Measurements from ENCODE around the gene KCNJ6.

The KCNJ6 gene

DNA sequence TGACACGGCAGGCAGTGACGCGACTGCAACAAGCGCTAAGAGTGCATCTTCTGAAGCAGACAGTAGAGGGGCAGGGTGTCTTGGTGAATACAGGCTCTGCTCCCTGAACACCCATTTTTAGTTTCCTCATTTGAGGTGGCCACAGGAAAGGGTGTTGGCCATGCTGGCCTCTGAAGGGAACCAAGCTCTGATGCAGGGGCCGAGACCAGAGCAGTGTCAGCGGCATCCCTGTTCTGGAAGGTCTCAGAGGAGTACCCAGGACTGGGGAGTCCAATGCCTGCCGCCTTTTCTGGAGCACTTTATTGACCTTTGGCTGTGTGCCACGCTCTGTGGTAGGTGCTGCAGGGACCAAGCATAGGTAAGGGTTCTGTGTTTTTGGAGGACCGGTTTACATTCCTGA lies 100.4 kb downstream of the KCNJ6 start:
- DNase-seq = no peak

DNA sequence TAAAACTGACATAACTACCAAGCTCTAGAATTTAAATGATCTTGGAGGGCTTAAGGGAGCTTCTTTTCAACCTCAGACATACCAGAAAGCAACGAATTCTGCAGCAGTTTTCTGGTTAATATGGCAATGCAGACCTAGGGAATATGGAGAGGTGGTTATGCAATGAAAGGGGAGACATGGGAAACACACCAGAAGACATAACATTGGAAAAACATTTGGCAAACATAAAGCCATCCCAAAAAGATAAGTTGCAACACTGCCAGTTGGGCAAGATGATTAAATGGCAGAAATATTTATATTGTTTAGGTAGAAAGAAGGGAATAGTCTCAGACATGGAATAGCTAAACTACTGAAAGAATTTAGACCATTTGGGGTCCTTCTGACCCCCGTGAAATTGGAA lies 104.5 kb downstream of the KCNJ6 start:
- no peak for DNase-seq

DNA sequence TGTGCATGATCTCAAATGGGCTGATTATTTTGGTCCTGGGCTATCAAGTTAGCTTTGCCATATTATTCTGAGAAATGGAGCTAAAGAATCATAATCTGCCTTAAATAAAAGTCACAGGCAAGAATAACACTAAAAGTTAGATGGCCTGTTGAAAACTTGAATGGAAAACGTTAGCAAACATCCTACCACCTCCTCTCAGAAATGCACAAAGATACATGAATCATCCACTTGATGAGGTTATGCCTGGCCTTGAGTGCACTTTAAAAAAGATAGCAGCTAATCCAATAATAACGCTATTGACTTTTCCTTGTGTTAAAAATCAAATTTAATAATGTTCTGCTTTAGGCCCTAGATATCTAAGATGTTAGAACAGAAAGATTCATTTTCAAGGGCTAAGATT lies 108.0 kb downstream of the KCNJ6 start:
- DNase-seq = no peak

DNA sequence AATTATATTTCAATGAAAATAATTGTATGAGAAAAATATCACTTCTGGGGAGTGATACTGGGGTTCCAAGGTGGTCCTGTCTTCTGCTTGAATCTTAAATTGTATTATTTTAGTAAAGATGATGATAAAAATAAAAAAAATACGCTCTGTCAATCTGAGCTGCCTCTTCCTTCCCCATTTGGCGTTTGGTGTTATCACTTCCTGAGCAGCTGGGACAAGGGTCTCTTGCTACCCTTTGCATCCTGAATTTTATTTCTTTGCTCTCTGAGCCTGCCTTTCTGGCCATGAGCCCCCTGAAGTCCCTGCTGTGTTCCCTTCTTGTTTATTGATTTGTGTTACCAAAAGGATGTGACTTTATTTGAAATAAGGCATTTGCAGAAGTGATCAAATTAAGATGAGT lies 111.0 kb downstream of the KCNJ6 start:
- DNase-seq = no peak

DNA sequence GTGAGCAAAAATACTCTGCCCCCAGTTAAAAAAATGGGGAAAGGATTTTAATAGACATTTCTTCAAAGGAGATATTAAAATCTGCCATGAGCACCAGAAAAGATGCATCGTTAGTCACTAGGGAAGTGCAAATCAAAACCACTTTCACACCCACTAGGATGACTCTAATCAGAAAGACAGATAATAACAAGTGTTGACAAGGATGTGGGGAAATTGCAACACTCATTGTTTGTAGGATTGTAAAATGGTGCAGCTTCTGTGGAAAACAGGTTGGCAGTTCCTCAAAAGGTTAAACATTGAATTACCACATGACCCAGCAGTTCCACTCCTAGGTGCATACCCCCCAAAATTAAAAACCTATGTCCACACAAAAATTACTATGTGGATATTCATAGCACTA lies 112.3 kb downstream of the KCNJ6 start:
- DNase-seq = no peak

DNA sequence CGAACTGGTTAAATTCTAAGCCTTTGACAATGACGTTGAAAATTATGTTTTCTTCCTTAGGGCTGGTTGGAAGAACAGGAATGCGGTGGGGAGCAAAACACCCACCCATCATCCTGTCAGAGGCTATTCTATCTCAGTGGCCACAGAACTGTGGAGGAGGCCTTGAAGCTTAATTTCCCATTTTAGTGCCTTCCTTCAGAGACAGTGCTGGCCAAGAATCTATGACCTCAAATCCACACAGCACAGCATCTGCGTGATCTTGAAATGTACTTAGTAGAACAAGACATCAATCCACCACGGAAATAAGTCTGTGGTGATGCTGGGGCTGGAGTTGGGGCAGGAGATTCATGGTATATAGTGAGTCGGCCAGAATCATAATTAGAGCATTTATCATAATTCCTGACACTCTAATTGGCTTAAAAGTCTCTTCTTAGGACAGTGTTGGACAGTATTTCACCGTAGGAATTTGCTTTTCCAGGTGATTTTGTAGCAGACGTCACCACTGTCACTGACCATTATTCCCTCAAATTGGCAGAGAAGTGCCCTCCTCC lies 113.1 kb downstream of the KCNJ6 start:
- DNase-seq = no peak

DNA sequence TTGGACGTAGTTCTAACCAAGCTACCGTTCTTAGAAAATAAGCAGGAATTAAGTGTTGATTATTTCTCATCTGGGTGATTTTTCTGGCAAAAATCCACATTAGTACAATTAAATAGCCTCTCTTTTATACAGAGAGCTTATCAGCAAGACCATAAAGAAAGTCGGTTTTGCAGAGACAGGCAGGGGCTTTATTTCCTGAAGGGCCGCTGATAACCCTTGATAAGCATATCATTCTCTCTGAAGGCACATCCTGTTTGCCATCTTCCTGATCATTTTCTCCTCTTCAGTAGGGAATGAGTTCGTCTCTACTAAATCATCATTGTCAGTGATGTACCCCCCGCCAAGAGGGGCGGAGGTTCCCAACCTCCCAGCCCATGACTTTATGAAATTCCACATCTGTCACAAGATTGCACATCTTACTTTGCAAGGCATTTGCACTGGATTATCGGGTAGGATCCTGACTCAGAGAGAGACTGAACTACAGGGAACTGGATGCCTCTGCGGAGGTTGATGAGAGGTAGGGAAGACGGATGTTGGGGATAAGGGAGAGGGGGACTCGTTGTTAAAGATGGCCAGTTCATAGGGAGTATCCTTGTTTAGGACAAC lies 115.7 kb downstream of the KCNJ6 start:
- no peak for DNase-seq

DNA sequence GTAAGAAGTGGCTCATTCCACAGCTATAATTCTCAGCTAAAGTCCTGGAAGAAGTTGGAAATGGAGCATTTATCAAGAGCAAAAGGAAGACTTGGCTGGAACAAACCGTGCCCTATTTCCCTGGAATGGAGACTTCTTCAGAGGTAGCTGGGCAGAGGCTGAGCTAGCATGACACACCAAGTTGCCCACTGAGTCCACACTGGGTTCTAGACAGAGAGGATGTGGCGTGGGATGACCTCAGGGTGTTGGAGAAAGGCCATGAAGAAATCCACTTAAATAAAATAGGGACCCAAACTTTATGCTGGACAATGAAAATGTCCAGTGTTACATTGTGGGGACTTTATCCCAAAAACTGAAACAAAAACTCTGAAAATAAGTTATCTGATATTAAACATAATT lies 116.2 kb downstream of the KCNJ6 start:
- DNase-seq = no peak

DNA sequence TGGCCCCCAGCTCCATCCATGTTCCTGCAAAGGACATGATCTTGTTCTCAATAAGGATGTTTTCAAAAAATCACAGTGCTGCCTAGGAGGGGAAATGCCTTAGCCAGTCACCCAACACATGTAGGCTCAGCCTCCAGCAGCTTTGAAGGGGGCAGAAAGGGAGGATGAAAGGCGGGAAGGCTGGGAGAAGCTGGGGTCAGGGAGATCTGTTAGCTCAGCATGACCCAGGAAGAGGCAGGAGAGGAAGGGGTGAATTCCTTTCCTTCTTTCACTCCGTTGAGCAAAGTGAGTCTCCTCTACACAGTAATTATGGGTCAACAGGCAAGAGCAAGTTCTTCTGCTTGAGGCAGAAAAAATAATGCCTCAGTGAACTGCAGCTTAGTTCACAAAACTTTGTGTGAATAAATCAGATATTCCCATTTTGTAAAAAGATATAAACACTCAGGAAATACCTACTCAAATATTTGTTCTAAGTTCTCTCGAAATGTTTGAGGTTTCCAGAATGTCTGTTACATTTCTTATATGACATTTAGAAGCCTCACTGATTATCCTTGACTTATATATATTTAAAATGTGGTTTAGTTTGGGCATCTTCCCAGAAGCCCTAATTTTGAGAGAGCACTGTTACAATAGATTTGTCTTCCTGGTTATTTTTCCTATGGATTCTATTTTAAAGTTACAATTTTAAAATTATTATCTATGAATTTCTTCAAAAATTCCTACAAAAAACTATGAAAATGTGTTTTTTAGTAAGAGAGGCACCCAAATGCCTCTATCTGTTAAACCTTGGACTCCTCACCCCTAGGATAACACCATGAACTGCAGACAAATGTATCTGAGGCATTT lies 116.8 kb downstream of the KCNJ6 start:
- no peak for DNase-seq

DNA sequence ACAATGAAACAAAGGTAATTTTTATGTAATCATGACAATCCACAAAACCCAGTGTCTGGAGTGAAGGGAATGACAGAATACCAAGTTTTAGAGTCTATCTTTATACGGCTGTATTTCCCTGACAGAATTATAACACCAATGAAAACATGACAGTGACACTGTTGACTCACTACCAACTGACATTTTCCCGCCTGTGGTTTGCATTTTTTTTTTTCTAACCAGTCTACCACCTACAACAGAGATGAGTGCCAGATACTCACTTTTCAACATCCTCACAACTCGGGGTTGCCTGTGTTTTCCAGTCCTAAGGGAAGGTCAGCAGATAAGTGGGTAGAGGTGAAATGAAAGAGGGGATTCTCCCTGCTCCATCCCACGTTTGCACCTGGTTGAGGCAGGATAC lies 118.9 kb downstream of the KCNJ6 start:
- no peak for DNase-seq

DNA sequence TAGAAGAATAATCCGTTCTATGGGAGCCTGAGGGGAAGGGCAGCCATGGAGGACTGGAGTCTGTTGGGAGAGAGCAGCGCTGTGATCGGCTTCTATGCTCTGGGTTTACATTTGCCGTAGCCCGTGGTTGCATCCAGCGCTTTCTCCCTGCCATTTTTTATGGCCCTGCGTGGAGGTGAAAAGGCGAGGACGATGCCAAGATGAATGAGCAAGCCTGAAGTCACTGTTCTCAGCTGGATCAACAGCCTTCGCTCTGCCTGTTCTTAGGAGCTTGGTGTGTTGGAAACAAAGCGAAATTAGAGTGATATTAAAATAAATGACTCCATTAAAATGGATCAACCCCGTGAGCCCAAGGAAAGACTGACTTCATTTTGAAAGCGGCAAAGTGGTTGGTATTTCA lies 120.2 kb downstream of the KCNJ6 start:
- DNase-seq = no peak

DNA sequence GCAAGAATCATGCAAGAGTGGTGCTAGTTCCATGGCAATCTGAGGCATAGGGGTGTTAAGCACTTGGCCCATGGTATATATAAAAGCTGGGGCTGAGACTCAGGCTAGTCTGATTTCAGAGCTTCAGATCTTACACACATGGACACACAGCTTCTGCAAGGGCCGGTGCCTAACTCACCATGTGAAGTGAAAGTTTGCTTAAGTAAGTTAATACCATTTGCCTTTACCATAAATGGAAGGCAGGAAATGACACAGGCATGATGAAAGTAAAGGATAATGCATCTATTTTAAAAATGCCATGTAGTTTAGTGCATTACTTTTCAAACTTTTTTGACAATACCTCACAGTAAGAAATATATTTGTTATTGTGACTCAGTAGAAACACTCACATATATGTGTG lies 122.6 kb downstream of the KCNJ6 start:
- DNase-seq = no peak

DNA sequence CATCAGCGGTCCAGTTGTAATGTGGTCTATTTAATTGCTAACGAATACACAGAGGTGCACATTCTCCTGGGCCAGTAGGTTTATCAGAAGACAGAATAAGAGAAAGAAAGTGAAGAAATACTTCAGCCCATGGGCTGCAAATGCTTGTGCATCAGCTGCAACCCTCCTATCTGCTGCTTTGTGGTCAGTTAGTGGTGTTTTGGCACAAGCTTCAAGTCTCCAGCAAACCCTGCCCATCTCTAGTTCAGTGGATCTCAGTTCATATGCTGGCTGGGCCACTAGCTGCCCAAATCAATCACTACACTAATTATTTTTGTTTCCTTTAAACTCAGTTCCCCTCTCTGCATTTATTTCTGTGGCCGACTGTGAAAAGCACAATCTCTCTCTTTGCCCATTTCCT lies 124.2 kb downstream of the KCNJ6 start:
- no peak for DNase-seq

DNA sequence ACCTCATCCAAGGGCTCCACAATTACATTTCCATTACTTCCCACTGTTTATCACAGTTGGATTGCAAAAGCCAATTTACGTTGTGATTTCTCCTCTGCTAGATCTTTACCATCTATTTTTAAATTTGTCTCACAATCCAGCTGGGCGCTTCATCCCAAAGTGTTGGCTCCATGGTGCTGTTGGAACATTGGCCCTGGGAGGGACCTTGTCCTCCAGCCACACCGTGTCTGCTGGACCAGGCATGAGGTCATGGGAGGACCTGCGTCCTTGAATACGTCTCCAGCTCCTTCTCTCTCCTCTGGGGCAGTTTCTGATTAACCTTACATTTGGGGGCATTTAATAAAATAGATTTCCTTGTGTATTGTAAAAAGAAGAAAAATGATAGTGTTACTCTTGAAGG lies 125.4 kb downstream of the KCNJ6 start:
- DNase-seq = no peak

DNA sequence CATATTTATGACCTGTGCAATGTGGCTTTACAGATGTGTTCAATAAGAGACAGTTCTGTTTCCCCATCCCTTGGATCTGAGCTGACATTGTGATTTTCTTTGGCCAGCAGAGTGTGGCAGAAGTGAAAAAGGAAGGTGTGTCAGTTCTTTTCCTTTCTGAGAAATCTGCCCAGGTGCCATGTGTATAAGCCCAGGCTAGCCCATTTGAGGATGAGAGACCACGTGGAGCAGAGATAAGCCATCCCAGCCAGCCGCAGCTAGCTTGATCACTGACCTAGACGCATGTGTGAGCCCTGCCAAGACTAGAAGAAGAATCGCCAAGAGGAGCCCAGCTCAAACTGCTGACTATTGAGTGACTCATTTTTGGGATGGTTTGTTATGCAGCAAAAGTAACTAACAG lies 127.8 kb downstream of the KCNJ6 start:
- DNase-seq = no peak

DNA sequence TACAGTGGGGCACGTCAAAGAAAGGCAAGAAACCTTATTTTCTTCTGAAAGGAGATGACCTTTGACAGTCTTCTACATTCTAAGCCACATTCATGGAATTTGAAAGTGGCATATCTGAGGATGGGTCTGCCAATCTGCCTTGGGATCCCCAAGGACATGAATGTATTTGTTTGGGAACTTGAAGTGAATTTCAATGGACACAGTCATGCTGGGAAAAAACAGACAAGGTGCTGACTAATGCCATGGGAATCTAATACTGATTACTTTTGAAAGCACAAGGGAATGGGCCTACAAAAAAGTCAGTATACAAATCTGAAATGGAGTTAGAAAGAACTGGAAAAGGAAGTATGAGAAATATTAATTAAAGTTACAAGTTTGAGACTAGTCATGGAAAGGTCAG lies 128.8 kb downstream of the KCNJ6 start:
- no peak for DNase-seq

DNA sequence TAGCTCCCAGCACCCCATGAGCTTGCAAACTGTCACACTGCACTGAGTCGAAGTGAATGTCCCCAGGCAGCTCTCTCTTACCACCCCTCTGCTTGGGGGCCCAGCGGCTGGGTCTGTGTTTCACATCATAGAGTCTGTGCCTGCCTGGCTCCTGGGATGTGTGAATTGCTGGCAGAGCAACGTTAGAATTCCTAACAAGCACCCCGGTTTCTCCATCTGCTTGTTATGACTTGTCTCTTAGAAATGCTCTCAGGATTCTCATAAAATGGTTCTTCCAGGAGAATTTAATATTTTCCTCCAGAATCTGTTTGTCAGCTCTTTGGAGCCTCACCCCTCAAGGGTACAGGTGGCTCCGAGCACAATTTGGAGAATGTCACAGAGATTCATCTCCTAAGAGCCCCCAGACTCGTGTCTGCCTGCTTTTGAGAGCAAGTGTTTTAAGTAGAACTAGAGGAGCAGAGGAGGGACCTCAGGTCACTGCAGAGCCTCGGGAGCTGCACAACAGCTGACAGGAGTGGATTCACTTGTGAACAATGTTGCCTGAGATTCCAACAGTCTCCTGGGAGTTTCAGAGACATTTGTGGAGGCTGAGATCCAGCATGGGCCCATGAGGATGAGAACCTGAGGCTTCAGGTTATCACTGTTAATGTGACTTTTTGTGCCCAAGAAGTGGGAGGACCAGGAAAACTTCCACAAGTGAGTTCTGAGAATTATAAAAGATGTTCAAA lies 131.5 kb downstream of the KCNJ6 start:
- no peak for DNase-seq

DNA sequence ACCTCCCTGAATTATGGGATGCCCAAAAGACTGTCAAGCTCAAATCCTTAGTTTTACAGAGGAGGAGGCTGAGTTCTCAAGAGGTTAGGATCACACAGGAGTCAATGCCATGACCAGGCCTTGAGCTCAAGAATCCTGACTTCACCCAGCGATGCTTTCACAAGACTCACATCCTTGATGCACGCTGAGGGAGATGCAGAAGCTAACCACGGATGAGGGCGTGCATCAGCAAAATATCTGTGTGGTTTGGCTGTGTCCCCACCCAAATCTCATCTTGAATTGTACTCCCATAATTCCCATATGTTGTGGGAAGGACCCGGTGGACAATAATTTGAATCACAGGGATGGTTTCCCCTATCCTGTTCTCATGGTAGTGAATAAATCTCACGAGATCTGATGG lies 133.2 kb downstream of the KCNJ6 start:
- no peak for DNase-seq

DNA sequence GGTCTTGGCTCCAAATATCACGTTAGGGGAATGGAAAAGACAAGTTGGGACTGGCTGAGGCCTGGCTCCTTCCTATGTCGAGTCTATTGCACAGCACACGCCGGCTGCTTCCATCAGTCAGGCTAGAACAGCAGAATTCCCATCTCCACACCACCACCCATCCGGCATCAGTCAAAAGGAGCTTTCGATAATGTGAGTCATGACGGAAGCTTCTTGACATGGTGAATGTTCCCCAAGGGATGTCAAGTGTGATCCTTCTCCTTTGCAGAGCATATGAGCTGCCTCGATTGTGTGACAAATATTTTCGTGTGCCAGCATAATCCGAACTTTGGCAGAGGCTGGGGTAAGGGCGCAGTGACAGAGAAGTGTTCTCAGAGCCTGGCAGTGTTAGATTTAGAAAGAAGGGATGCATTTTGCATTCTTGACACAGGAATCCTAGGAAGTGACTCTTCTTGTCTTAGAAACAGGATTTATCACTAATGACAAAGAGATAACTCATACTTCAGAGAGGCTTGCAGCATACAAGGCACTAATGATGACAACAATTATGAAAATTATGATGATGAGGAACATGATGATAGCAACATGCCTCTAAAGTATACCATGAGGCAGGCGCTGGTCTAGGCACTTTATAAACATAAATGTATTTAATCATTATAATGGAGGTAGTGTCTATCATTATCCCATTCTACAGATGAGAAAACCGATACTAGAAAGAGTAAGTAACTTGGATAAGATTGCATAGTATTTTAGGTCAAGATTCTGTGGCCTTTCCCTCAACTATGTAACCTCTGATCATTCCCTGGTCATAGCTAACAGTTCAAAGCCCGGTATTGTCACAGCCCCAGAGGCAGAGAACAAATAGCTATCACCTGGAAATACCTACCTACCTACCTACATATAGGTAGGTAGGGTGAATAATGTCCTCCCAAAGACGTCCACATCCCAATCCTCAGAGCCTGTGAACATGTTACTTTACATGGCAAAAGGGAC lies 135.0 kb downstream of the KCNJ6 start:
- DNase-seq = no peak

DNA sequence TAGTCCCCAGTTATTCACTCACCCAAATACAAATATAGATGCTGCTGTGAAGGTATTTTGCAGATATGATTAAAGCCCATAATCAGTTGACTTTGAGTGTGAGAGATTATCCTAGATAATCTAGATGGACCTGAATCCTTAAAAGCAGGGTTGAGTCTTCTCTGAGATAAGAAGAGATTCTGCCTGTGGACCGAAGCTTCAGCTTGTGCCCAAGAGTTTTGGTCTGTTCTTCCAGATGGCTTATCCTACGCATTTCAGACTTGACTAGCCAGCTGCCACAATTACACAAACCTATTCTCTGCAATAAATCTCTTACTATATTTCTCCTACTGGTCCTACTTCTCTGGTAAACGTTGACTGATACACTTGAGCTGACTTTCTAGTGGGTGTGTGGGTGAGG lies 145.1 kb downstream of the KCNJ6 start:
- DNase-seq = no peak

DNA sequence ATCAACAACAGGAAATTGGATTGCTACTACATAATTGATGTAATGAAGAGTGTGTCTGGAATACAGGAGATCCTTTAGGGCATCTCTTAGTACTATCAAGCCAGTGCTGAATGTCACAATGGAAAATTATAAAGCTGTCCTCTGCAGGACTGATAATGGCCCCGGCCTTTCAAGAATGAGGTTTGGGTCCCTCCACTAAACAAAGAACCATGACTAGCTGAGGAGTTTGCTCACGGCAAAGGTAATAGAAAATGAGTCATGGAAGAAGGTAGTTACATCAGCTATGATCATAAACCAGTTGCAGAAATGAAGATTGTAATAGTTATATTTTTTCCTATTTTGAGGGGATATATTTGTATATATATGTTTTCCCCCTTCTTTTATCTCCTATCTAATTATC lies 145.8 kb downstream of the KCNJ6 start:
- DNase-seq = no peak

DNA sequence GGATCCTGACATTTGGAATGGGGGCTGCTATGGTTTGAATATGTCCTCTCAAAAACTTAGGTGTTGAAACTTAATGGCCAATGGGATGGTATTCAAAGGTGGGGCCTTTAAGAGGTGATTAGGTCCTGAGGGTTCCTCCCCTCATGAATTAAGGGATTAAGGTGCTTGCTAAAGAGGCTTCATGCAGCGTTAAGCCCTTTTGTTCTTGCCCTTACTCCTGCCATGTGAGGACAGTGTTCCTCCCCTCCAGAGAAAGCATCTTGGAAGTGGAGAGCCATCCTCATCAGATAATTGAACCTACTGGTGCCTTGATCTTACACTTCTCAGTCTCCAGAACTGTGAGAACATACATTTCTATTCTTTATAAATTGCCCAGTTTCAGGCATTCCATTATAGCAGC lies 146.6 kb downstream of the KCNJ6 start:
- DNase-seq = no peak

DNA sequence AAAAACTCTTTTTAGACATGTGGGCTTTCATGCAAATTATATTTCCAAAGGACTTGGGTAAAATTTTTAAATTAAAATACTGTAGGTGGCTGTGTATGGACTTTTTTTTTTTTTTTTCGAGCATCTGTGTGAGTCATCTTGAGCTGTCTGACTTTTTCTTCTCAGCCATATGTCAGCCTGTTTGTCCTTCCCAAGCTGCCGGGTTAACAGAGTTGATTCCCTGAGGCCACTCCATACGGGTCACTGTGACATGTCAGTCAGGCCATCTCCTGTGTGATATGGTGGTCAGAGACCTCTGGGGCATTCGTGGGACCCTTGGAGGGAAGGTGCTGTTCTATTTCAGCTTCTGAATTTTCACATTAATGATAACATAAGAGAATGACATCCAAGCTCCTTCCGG lies 148.3 kb downstream of the KCNJ6 start:
- DNase-seq = no peak

Data from NCI-H1930 (cell line).